Endothelial cell of hepatic sinusoid (primary cell): ENCODE results near the gene ITPKC.

Source experiments
- in situ Hi-C: cut with HindIII; loops from 2 replicates; pipeline ENCODE4 v1.10.0; 2017; ENCODE audit warnings: low sequenced_read_pairs

The ITPKC gene

DNA sequence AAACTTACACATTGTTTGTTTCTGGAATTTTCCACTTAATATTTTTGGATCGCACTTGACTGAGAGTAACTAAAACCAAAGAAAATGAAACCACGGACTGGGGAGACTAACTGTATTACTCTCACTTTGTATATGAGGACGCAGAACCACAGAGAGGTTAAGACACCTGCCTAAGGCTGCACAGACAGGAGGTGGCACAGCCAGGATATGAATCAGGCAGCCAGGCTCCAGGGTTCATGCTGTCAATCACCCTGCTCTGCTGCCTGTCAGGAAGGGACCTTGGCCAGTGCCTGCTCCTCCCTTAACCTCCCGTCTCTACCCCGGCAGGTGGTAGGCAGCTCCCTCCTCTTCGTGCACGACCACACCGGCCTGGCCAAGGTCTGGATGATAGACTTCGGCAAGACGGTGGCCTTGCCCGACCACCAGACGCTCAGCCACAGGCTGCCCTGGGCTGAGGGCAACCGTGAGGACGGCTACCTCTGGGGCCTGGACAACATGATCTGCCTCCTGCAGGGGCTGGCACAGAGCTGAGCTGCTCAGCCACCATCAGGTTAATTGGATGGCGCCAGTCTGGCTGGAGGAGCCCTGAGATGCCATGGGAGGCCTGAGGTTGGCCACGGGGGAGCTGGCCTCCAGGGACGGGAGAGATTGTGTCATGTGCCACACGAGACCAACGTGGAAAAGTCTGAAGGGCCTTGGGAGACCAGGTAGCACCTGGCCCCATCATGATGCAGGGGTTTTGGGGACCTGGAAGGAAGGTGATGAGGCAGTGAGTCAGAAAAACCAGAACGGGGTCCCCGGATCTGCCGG lies 22.3 kb downstream of the ITPKC start:
- in situ Hi-C loops = no loop called here

DNA sequence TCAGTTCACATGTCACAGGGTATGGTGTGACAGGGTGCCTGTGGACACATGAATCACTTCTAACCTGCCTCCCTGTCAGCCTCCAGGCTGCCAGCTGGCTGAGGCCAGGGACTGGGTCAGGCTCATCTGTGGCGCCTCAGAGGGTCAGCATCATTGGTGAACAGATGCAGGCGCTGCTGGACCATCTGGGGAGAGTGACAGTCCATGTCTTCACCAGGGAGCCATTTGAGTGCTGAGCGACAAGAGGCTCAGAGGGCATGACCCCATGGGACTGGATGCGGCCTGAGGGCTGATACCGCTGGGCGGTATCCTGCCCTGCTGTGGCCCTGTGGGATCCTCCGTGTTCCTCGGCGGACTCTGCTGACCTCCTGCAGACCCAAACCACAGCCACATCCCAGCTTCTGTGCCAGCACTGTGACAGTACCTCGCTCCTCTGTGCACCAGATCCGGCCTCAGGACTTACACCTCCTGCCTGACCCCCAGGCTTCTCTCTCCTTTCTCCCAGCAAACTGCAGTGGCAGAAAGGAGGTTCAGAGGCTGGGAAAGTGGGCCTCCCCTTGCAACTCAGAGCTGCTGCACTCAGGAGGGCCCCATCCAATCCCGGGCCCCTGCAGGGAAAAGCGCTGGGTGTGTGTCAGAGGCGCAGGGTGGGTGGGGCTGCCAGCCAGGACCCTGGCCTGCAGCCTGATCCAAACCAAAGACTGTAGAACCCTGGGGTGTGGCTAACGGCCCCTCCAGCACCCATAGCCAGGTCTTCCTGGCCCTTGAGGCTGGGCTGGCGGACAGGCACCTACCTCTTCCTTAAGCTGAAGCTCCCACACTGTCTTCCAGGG lies 23.2 kb downstream of the ITPKC start:
- in situ Hi-C loops = no loop called here

DNA sequence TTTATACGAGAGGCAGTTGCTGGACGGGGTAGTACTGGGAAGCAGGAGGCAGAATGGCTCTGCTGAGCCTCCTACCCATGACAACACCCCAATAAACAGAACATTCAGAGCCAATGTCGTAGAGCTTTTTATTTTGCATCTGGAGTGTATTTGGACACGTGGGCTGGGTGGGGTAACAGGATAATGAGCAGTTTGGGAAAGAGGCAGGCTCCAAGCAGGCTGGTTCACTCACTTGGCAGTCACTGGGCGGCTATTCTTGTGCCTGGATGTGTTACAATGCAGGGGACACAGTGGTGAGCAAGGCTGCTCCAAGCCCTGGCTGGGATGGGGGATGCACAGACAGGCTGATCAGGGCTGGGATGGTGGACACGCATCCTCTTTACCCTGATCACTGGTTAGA lies 23.8 kb downstream of the ITPKC start:
- in situ Hi-C loops = no loop called here

DNA sequence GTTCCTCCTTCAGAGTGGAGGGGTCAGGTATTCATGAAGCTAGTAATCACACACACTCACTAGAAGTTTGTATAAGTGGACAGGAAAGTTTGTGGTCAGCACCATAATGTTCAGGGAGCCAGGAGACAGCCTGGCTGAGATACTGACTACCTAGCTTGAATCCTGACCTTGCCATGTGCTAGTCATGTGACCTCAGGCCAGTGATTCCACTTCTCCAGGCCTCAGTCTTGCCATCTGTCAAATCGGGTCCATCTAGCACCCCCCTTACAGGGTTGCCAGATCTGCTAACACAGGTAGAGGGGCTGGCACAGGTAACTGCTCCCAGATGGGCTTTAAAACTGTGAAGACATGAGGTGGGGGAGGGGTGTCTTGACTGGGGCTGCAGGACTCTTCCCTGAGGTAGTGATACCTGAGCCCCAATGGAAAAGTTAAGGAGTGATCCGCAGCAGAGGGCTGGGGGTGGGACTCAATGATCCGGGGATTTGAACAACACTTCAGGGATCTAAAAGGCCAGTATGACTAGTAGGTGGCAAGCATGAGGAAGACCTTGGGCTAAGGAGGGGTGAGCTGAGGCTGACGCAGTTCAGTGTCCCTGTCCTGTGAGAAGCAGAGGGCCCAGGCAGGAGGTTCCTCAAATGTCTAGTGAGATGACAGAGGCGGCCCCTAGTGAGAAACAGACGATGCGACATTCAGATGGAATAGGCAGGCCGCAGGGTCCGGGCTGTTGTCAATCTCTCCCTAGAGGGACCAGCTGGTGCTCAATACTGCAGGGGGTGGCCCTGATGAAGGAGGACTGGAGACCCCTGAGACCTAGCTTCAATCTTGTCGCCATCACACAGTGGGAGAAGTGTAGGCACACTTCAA lies 24.8 kb downstream of the ITPKC start:
- in situ Hi-C loops = no loop called here

DNA sequence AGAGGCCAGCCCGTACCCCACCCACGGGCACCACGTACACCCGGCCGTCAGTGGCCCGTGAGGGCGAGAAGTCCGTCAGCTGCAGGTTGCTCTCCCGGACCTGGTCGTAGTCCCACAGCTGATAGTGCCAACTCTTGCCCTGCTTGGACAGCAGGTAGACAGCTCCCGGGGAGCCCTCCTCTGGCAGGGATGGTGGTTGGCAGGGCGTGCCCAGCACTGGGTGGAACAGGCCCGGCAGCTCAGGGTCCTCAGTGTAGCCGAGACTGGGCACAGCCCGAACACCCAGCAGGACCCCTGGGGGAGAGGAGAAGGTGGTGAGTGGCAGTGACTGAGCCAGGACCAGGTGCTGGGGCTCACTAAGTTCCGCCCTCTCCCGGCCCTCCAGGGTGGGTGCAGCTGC lies 25.6 kb downstream of the ITPKC start:
- in situ Hi-C loops = no loop called here

DNA sequence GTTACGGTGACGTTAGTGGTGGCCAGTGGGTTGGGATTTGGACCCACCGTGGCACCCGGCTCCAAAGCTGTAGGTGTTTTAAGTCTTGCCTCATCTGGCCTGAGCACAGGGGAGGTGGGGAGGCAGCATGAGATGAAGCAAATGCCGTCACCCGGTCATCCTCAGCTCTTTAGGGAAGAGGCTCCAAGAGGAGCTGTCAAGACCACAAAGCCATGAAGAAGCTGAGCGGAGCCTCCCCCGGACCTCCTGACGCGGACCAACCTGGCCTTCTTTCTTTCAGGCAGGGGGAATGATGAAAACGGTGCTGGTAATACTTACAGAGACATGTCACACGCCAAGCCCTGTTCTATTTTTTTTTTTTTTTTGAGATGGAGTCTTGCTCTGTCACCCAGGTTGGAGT lies 26.0 kb downstream of the ITPKC start:
- in situ Hi-C loops = no loop called here

DNA sequence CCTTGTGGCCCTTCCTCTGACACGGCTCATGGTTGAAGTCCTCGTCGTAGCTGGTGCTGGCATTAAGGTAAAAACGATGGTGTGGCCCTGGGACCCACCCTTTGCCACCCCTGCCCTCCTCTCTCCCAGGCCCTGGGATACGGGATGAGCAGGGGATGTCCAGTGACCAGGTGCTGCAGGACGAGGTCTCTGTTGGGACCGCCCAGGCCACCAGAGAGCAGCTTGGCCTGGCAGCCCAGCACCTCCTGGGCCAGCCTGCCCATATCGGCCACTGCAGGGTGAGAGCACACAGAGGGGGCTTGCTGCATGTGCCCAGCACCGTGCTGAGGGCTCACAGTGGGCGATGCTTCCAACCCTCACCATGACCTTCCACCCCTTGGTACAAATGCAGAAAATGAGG lies 27.0 kb downstream of the ITPKC start:
- in situ Hi-C loops = no loop called here

DNA sequence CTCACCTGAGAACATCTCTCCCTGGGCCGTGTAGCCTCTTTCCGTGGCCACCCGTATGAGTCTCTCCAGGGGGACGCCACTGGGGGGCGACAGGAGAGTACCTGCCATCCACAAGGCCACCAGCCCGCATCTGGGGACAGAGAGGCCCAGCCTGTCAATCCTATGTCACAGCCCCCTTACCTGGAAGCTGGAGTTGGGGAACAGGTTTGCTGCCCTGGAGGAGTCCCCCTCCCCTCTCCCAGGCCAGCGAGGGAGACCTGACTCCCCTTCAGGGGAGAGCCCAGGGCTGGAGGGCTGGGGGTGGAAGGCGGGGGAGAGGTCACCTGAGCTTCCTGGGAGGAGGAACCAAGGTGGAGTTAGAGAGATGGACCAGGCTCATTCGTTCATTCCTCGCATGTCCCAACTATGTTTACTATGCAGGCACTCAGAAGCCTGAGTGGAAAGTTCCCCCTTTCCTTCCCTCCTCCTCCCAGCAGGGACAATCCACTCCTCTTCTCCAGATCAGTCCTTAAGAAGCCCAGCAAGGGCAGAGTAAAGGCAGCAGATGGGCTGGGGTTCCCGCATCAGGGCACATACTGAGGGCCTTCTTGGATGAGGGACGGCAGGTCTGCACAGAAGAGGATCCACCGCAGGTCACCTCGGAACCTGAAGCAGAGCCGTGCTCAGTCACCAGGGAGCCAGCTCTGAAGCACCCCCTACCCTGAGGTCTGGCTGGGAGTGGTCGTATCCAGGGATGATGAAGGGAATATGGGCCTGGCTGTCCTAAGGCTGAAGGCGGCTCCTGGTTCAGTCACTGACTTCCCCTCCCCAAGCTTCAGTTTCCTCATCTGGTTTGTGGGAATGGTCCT lies 27.9 kb downstream of the ITPKC start:
- in situ Hi-C loops = loop anchor here (5.0 kb wide), 1 partner anchor 63 kb away; no protein-coding TSS in a partner anchor

DNA sequence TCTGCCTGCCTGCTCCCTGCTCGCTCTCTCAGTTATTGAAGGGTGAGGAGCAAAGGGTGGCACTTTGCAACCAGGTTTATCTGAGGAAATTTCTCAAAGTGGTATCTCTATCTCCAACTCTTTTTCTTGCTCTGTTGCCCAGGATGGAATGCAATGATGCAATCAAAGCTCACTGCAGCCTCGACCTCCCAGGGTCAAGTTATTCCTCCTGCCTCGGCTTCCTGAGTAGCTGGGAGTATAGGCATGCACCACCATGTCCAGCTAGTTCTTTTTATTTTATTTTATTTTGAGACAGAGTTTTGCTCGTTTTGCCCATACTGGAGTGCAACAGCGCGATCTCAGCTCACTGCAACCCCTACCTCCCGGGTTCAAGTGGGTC lies 28.5 kb downstream of the ITPKC start:
- in situ Hi-C loops = loop anchor here (5.0 kb wide), 1 partner anchor 62 kb away; no protein-coding TSS in a partner anchor

DNA sequence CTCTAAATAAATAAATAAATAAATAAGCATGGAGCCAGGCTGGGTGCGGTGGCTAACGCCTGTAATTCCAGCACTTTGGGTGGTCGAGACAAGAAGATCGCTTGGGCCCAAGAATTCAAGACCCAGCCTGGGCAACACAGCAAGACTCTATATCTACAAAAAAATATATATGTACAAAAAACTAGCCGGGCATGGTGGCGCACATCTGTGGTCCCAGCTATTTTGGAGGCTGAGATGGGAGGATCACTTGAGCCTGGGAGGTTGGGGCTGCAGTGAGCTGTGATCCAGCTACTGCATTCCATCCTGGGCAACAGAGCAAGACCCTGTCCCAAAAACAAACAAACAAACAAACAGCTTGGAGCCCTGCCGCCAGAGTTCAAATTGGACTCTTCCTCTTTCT lies 30.6 kb downstream of the ITPKC start:
- in situ Hi-C loops = loop anchor here (5.0 kb wide), 1 partner anchor 60 kb away; no protein-coding TSS in a partner anchor

DNA sequence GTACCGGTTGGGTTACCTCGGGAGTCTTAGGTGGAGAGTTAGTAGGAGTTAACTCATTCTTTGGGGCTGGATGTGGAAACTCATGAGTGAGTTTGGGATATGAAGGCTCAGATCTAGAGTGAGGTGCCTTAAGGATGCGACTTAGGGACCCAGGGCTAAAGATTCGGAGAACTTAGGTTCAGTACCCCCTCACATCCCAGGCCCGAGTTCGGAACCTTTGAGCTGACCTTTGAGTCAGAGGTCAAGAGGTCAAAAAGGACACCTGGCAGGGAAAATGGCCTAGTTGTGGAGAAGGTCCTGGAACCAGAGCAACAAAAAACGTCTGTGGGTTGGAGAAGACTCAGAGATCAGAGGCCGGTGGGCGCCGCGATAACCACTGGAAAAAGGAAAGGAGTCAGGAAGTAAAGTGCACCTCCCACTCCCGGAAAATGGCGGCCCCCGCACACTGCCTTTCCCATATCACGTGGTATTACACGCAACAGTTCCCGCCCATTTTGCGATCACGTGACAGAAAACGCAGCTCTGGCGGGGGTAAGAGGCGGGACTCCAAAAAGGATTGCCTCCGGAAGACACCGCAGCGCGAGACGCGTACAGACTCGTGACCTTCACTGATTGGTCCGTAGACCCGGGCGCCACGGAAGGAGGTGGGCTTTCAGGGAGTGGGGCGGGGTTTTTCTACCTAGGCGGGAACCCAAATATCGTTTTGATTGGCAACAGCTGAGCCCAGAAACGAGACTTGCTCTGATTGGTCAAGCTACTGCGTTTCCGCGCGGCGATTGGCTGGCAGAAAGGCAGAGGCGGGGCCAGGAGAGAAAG lies 33.4 kb downstream of the ITPKC start, which contains the start of gene ACTMAP:
Gene ACTMAP, minus strand, starts transcription at position 420 of the 816 bp plus-strand sequence. CDS start 674 bp downstream, outside the sequence.
- in situ Hi-C loops = no loop called here

DNA sequence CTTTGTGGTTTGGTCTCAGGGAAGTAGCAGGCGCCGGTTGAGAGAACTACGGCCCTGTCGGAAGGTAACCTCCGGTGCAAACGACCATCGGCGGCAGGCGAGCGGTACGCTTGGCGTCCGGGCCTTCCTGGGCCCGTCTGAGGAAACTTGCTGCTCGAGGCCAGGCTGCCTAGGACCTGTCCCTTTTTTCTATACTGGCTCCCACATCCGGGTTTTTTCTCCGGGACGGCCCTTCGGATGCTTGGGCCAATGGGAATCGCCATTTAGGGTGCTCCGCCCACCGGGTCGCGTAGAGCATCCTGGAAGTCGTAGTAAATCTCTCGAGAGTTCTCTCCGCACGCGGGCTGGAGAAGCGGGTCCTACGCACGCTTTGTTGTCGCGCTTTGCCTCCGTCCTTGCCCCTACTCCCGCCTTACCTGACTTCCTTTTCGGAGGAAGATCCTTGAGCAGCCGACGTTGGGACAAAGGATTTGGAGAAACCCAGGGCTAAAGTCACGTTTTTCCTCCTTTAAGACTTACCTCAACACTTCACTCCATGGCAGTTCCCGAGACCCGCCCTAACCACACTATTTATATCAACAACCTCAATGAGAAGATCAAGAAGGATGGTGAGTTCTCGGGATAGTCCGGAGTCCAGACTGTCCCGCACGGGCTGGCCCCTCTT lies 34.1 kb downstream of the ITPKC start, which contains the start of gene SNRPA:
Gene SNRPA, plus strand, starts transcription at position 330 of the 664 bp plus-strand sequence. Its CDS starts 206 bp downstream, at position 536.
- in situ Hi-C loops = no loop called here

DNA sequence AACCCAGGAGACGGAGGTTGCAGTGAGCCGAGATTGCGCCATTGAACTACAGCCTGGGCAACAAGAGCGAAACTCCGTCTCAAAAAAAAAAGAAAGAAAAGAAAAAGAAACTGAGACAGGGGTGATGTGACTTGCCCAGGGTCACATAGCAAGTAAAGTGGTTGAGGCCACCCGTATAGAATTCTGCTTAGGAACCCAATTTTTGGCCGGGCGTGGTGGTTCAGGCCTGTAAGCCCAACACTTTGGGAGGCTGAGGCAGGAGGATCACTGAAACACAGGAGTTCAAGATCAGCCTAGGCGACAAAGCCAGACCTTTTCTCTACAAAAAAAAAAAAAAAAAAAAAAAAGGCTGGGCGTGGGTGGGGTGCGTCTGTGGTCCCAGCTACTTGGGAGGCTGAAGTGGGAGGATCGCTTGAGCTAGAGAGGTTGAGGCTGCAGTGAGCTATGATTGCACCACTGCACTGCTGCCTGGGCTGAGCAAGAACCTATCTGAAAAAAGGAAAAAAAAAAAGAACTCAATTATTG lies 35.4 kb downstream of the ITPKC start:
- in situ Hi-C loops = no loop called here

DNA sequence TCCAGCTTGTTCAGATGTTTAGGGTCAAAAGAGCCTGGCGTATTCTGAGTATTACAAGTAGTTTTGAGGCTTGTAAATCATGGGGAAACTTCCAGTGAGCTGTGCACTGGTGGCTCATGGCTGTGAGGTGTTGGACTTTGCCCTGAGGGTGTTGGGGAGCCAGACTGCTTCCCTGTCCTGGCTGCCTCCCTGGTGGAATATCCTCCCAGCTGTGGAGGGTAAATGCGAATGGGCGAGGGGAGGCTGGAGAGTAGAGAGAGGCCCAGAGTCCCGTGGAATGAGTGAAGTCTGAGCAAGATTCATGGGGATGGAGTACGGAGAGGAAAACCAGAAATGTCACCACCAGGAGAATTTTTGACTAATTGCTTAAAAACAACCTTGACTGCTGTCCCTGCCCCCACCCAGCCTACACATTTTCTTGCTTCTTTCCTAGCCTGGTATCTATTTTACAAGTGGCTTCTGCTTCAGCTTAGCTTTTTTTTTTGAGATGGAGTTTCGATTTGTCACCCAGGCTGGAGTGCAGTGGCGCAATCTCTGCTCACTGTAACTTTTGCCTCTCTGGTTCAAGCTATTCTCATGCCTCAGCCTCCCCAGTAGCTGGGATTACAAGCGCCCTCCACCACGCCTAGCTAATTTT lies 37.8 kb downstream of the ITPKC start:
- in situ Hi-C loops = no loop called here

DNA sequence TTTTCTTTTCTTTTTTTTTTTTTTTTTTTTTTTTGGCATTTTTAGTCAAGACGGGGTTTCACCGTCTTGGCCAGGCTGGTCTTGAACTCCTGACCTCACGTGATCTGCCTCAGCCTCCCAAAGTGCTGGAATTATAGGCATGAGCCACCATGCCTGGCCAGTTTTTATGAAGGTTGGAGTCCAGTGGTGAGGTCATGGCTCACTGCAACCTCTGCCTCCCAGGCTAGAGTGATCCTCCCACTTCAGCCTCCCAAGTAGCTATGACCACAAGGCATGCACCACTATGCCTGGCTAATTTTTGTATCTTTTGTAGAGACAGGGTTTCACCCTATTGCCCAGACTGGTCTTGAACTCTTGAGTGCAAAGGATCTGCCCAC lies 38.3 kb downstream of the ITPKC start:
- in situ Hi-C loops = no loop called here

DNA sequence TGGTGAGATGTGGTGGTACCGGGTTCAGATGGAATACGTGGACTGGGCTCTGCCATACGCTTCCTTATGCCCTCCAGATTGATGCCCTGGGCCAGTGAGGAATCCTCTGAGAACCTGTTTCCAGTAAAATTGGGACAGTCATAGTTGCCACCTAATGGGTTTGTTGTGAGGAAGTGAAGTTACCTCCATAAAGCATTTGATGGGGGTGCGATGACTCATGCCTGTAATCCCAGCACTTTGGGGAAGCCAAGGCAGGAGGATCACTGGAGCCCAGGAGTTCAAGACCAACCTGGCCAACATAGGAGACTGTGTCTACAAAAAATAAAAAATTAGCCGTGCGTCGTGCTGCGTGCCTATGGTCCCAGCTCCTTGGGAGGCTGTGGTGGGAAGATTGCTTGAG lies 38.9 kb downstream of the ITPKC start:
- in situ Hi-C loops = no loop called here

DNA sequence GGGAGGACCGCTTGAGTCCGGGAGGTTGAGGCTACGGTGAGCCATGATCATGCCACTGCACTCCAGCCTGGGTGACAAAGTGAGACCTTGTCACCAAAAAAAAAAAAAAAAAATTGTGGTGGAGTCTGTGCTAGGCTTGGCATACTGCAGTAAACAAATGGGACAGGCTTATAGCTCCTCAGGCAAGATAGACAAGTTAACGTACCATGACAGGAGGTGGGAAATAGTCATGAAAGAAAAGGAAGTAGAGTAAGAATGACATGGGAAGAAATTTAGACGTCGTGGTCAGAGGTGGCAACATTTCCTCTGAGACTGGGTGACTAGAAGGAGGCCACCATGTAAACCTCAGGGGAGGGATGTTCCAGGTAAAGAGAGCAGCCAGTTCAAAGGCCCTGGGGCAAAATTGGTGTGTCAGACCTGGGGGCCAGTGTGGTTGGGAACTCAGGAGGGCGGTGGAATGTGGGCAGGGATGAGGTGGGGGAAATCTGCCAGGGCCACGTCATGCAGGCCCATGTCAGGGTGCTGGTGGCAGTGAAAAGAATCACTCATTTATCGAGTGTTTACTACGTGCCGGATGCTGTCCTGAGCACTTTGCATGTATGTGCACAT lies 39.7 kb downstream of the ITPKC start:
- in situ Hi-C loops = no loop called here
